Spleen (tissue), 11 donors: ENCODE measurements around the gene HFM1. TPM values are rescaled to one million over a fixed set of nuclear protein-coding genes. Genes with fewer than 3 reads are reported as not detected.

Experiments
- DNase-seq: peaks from one replicate; pipeline ENCODE4 v3.0.0-alpha.2; 2020
- H3K27ac ChIP-seq, 8 donors: fragments of 200-600 bp; sonication (generic) in 7 of 8; 1 replicate in 4 of 8; 2 replicates in 4 of 8; pipeline versions ENCODE4 v1.5.0 to v1.8.0; 2016 to 2021; ENCODE audit warnings: inconsistent platforms in 4 of 8, mild to moderate bottlenecking in 4 of 8, moderate library complexity in 1 of 8
- H3K27me3 ChIP-seq, 7 donors: fragments of 200-600 bp; sonication (generic) in 6 of 7; replicated peaks in 1 of 7; 1 replicate in 4 of 7; 2 replicates in 3 of 7; pipeline versions ENCODE4 v1.5.0 to v1.8.0; 2016 to 2021; ENCODE audit warnings: inconsistent platforms in 3 of 7, mild to moderate bottlenecking in 1 of 7
- H3K36me3 ChIP-seq, 6 donors: fragments of 200-600 bp; sonication (generic) in 5 of 6; 1 replicate in 4 of 6; 2 replicates in 2 of 6; pipeline versions ENCODE4 v1.5.0 to v1.8.0; 2016 to 2021; ENCODE audit warnings: inconsistent platforms in 2 of 6
- H3K4me1 ChIP-seq, 6 donors: fragments of 200-600 bp; sonication (generic) in 5 of 6; 1 replicate in 3 of 6; 2 replicates in 3 of 6; pipeline versions ENCODE4 v1.5.0 to v1.8.0; 2016 to 2021; ENCODE audit warnings: inconsistent platforms in 3 of 6
- H3K4me3 ChIP-seq, 8 donors: fragments of 200-600 bp; sonication (generic) in 7 of 8; 1 replicate in 4 of 8; 2 replicates in 4 of 8; pipeline versions ENCODE4 v1.5.0 to v1.8.0; 2016 to 2021; ENCODE audit warnings: inconsistent platforms in 4 of 8, mild to moderate bottlenecking in 4 of 8, moderate library complexity in 2 of 8
- H3K9me3 ChIP-seq, 8 donors: fragments of 200-600 bp; sonication (generic) in 7 of 8; 1 replicate in 4 of 8; 2 replicates in 4 of 8; pipeline versions ENCODE4 v1.5.0 to v1.8.0; 2016 to 2021; ENCODE audit warnings: inconsistent platforms in 4 of 8
- POLR2A ChIP-seq, 3 donors: fragments of 450-650 bp; IDR thresholded peaks; one replicate each; pipeline ENCODE4 v1.5.1; 2017; ENCODE audit warnings: antibody characterized with exemption in 3 of 3, mild to moderate bottlenecking in 1 of 3
- POLR2AphosphoS5 ChIP-seq, 3 donors: sonication (generic); formaldehyde crosslinking; IDR thresholded peaks; one replicate each; pipeline ENCODE4 v1.5.1; 2017; ENCODE audit warnings: antibody characterized with exemption in 3 of 3
- WGBS, 5 donors: extraction: QIAGEN DNeasy Blood & Tissue Kit in 3 of 5; methylation state at CpG; one replicate each; pipeline versions ENCODE4 v1.1.5 to v1.1.7; 2013 to 2018; 5-methylcytosine and 5-hydroxymethylcytosine counted together
- intact Hi-C: fragments of 100-400 bp; cut with DNase I; formaldehyde crosslinking; loops from one replicate; pipeline ENCODE4 v1.15.0; 2023; ENCODE audit warnings: low total_unique reads
- polyA plus RNA-seq, 3 donors: library from polyadenylated mRNA; stranded (reverse); fragments of 200-250 nt; gene quantifications; one replicate each; pipeline ENCODE4 v1.2.1, GENCODE V29; 2013
- total RNA-seq, 7 donors: library from RNA; depleted of rRNA in 3 of 7; stranded (reverse); fragments of >200 nt in 3 of 7; fragmentation: NEBNext Ultra II Directional in 4 of 7; extraction: Animal tissue kit (Norgen Biotek cat#: 25700) in 4 of 7; gene quantifications; one replicate each; pipeline versions ENCODE4 v1.1.0 to v1.2.1, GENCODE V29; 2016 to 2021
- TF ChIP-seq, protein P1 (sequence below), 11 experiments: fragments of 200-600 bp in 7 of 11; fragments of 450-650 bp in 4 of 11; sonication (generic) in 4 of 11; IDR thresholded peaks in 8 of 11; conservative IDR thresholded peaks in 3 of 11; 1 replicate in 7 of 11; 2 replicates in 4 of 11; pipeline versions ENCODE4 v1.4.0 to v1.8.0; 2016 to 2021; ENCODE audit warnings: antibody characterized with exemption in 11 of 11, inconsistent platforms in 4 of 11, mild to moderate bottlenecking in 1 of 11
- donor health status: healthy with polysubstance abuse.
- donor health status: DM: no; HTN: no; CAD: no; lungs with moderate emphysema.
- donor health status: DM: no; HTN: no; CAD: no.
- donor health status: Bipolar disorder and iron deficiency.
- donor health status: healthy.
- donor health status: DM: no; HTN: no; CAD: no.
- donor health status: DM: yes; HTN: yes; CAD: no.

The HFM1 gene
- total and polyA plus RNA-seq, 10 donors: 0.39 to 2.3 (median 0.75) TPM

DNA sequence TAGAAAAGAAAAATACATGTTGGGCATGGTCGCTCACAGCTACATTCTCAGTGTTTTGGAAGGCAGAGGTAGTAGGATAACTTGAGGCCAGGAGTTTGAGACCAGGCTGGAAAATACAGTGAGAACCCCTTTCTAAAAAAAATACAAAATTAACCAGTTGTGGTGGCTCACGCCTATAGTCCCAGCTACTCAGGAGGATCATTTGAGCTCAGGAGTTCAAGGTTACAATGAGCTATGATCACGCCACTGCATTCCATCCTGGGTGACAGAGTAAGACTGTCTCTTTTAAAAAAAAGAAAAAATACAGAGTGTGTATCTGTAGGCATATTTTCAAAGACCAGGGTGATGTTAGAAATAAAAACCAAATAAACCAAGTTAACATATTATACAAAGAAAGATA is 57.8 kb downstream of the HFM1 start:
- WGBS, 5 donors: 85 to 97% (median 88%) methylated on average over 3 of the region's 3 CpGs
- Histone ChIP-seq H3K27me3 (no peaks in the 10 kb centered on the region), H3K36me3 (no peaks in the 10 kb centered on the region), H3K9me3 (no peaks in the 10 kb centered on the region), H3K27ac (no peak overlapping the region), H3K4me3 (no peak overlapping the region), H3K4me1 (no peaks in the 10 kb centered on the region)
- intact Hi-C loops: no loop called here
- DNase-seq: no peak
- TF ChIP-seq, protein P1, sequence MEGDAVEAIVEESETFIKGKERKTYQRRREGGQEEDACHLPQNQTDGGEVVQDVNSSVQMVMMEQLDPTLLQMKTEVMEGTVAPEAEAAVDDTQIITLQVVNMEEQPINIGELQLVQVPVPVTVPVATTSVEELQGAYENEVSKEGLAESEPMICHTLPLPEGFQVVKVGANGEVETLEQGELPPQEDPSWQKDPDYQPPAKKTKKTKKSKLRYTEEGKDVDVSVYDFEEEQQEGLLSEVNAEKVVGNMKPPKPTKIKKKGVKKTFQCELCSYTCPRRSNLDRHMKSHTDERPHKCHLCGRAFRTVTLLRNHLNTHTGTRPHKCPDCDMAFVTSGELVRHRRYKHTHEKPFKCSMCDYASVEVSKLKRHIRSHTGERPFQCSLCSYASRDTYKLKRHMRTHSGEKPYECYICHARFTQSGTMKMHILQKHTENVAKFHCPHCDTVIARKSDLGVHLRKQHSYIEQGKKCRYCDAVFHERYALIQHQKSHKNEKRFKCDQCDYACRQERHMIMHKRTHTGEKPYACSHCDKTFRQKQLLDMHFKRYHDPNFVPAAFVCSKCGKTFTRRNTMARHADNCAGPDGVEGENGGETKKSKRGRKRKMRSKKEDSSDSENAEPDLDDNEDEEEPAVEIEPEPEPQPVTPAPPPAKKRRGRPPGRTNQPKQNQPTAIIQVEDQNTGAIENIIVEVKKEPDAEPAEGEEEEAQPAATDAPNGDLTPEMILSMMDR (IDR thresholded peaks at IDR 0.05 in 8 of 11, conservative IDR thresholded peaks at IDR 0.05 in 3 of 11): no peak
- TF ChIP-seq POLR2AphosphoS5 (IDR thresholded peaks at IDR 0.05): no peak
- no peak for TF ChIP-seq POLR2A (IDR thresholded peaks at IDR 0.05)

DNA sequence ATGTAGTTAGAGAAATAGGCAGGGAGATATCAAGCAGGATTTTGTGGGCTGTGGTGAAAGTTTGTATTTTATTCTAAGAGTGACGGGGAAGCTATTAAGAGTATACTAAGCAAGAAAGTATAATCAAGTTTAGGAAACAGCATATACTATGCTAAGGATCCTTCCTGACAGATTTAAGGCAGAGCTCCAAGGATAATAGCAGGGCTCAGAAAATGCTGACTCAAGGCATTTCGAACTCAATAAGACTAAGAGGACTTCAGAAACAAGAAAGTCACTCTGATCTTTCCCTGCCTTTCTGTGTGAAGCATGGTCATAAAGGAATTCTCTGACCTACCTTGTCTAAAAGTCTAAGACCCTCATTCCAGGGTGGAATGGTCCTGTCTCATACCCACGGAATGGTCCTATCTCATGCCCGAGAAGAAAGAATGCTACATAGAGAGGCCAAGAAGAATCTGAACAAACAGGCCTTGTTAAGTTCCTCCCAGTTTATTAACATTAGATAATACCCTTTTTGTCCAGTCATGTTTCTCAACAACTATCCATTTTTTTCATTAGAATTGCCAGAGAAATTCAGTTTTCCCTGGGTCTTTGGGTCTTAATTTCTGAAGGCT is 59.1 kb downstream of the HFM1 start:
- intact Hi-C loops: no loop called here
- Histone ChIP-seq H3K4me1 (no peaks in the 10 kb centered on the region), H3K9me3 (no peaks in the 10 kb centered on the region), H3K27ac (no peak overlapping the region), H3K27me3 (no peaks in the 10 kb centered on the region), H3K4me3 (no peak overlapping the region), H3K36me3 (no peaks in the 10 kb centered on the region)
- TF ChIP-seq POLR2A (IDR thresholded peaks at IDR 0.05): no peak
- TF ChIP-seq POLR2AphosphoS5 (IDR thresholded peaks at IDR 0.05): no peak
- TF ChIP-seq, protein P1 (IDR thresholded peaks at IDR 0.05 in 8 of 11, conservative IDR thresholded peaks at IDR 0.05 in 3 of 11): no peak
- 60 to 69% (median 67%) methylated on average over 4 of the region's 4 CpGs for WGBS, 5 donors
- DNase-seq: no peak

DNA sequence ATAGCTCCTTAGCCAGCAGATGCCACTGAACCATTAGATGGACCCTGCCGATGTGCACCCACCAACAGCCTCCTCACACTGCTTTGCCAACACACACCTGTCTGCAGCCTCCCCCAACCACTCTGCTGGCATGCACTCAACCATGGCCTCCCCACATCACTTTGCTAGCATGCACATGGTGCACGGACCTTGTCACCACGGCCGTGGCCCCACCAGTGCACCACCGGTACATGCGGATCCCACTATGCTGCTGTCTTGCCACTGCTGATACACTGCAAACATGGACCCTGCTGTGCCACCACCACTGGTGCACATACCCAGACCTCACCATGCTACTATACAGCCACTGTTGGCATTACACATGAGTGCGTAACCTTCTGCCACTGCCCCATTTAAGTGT is 66.1 kb downstream of the HFM1 start:
- Histone ChIP-seq H3K36me3 (no peaks in the 10 kb centered on the region), H3K27me3 (no peaks in the 10 kb centered on the region), H3K4me3 (no peak overlapping the region), H3K4me1 (no peaks in the 10 kb centered on the region), H3K9me3 (no peaks in the 10 kb centered on the region), H3K27ac (no peak overlapping the region)
- TF ChIP-seq POLR2A (IDR thresholded peaks at IDR 0.05) (no peak), POLR2AphosphoS5 (IDR thresholded peaks at IDR 0.05) (no peak)
- TF ChIP-seq, protein P1 (IDR thresholded peaks at IDR 0.05 in 8 of 11, conservative IDR thresholded peaks at IDR 0.05 in 3 of 11): no peak
- DNase-seq: no peak
- intact Hi-C loops: no loop called here
- WGBS, 5 donors: 94 to 99% (median 95%) methylated on average over 7 of the region's 7 CpGs

DNA sequence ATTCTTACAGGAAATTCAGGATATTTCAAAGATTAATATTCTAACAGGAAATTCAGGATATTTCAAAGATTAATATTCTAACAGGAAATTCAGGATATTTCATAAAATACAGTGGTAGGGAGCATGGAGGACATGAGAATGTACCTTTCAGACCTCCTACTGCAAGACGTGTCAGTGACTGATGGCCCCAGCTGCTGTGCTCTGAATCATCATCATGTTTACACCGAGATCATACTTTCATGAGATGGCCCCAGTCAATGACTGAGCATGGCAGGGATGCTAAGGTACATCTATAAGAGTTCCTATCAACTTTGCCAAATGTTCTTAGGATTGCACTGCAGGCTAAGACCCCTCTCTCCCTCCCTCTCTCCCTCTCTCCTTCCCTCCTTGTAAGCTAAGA is 69.0 kb downstream of the HFM1 start:
- Histone ChIP-seq H3K27me3 (no peaks in the 10 kb centered on the region), H3K36me3 (no peaks in the 10 kb centered on the region), H3K4me3 (no peak overlapping the region), H3K4me1 (no peaks in the 10 kb centered on the region), H3K27ac (no peak overlapping the region), H3K9me3 (peaks cover 0 to 12% (median 7%) of the 10 kb centered on the region in 8 donors)
- TF ChIP-seq, protein P1 (IDR thresholded peaks at IDR 0.05 in 8 of 11, conservative IDR thresholded peaks at IDR 0.05 in 3 of 11): no peak
- TF ChIP-seq POLR2AphosphoS5 (IDR thresholded peaks at IDR 0.05): no peak
- no peak for TF ChIP-seq POLR2A (IDR thresholded peaks at IDR 0.05)
- no peak for DNase-seq
- intact Hi-C loops: no loop called here
- WGBS, 5 donors: 70 to 83% (median 78%) methylated on average over 2 of the region's 2 CpGs
